ENCODE results near the gene PACRG. TPM values are rescaled to one million over a fixed set of nuclear protein-coding genes. Genes with fewer than 3 reads are reported as not detected.

The PACRG gene
- total and polyA plus RNA-seq, 2 of the 8 experiments (the other 6 are each of a cell fraction or from before 2014, with no cell fraction given), result 0.44 to 0.54 TPM

DNA sequence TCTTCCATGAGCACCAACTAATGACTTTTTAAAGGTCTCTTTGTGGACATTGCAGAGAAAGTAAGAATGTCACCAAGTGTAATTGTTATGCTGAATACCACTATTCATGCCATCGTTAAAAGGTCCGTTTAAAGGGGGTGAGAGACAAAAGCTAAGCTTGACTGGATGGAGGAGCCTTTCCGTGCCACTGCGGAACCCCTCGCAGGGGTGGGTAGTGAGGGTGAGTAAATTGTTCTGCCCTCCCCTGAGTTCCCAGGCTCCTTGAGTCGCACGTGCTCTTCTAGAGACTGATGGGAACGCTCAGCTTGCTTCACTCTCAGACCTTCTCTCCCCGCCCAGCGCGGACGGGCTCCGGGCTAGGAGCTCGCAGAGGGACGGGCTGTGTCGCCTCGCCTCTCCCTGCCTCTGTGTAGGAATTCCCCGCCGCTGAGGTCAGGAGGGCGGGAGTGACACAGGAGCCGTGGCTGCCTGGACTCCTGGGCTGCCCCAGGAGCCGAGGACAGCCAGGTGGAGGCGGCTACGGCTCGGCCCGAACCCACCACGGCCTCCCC, 371.9 kb downstream of the PACRG start (continued):
- TF ChIP-seq SAP30 (IDR thresholded peaks at IDR 0.05; ENCODE audit: insufficient read depth, insufficient replicate concordance, low read length) (no peak), NANOG (IDR thresholded peaks at IDR 0.05; ENCODE audit: insufficient read depth, low read depth, low read length, poor library complexity, severe bottlenecking) (peak; percentile 88), SP4 (IDR thresholded peaks at IDR 0.05; ENCODE audit: low read length) (no peak), CBX5 (IDR thresholded peaks at IDR 0.05; ENCODE audit: low read depth, low read length) (no peak), BCL11A (IDR thresholded peaks at IDR 0.05; ENCODE audit: low read depth in 2 of 2, low read length in 2 of 2) (no peak), EP300 (IDR thresholded peaks at IDR 0.05; ENCODE audit: borderline replicate concordance in 1 of 2, low read depth in 2 of 2, low read length in 2 of 2) (peak in 1 of 2 experiments; percentile 68; a peak in 1 of 3 replicates), SIRT6 (IDR thresholded peaks at IDR 0.05; ENCODE audit: low read length) (no peak), SIN3A (conservative IDR thresholded peaks at IDR 0.05 in 1 of 2, IDR thresholded peaks at IDR 0.05 in 1 of 2; ENCODE audit: low read depth in 1 of 2, low read length in 2 of 2) (no peak), CHD2 (IDR thresholded peaks at IDR 0.05; ENCODE audit: low read length) (no peak), YY1 (IDR thresholded peaks at IDR 0.05; ENCODE audit: low read depth, low read length) (0 out of 2 replicates have a peak, but pooled peaks have one; percentile 28), ASH2L (IDR thresholded peaks at IDR 0.05; ENCODE audit: low read length) (no peak), SRF (IDR thresholded peaks at IDR 0.05; ENCODE audit: low read depth, low read length) (no peak), GTF2F1 (IDR thresholded peaks at IDR 0.05; ENCODE audit: borderline replicate concordance, low read depth, low read length) (no peak), CREB1 (IDR thresholded peaks at IDR 0.05) (0 out of 2 replicates have a peak, but pooled peaks have one; percentile 4), RFX5 (IDR thresholded peaks at IDR 0.05; ENCODE audit: borderline replicate concordance, low read depth, low read length) (no peak), CHD1 (IDR thresholded peaks at IDR 0.05; ENCODE audit: low read depth, low read length) (no peak), RNF2 (IDR thresholded peaks at IDR 0.05; ENCODE audit: borderline replicate concordance, low read depth, low read length, missing control alignments, poor library complexity, severe bottlenecking) (no peak), RXRA (IDR thresholded peaks at IDR 0.05; ENCODE audit: insufficient read depth, low read depth, low read length) (no peak), POU5F1 (IDR thresholded peaks at IDR 0.05; ENCODE audit: low read depth, low read length) (peak; percentile 89), HDAC2 (IDR thresholded peaks at IDR 0.05; ENCODE audit: borderline replicate concordance in 1 of 2, low read depth in 2 of 2, low read length in 2 of 2) (peak; percentile 63 to 68; a peak in 1 of 4 replicates)
- TF ChIP-seq, protein P1, sequence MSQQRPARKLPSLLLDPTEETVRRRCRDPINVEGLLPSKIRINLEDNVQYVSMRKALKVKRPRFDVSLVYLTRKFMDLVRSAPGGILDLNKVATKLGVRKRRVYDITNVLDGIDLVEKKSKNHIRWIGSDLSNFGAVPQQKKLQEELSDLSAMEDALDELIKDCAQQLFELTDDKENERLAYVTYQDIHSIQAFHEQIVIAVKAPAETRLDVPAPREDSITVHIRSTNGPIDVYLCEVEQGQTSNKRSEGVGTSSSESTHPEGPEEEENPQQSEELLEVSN (IDR thresholded peaks at IDR 0.05), result peak; percentile 92
- TF ChIP-seq, protein P2, sequence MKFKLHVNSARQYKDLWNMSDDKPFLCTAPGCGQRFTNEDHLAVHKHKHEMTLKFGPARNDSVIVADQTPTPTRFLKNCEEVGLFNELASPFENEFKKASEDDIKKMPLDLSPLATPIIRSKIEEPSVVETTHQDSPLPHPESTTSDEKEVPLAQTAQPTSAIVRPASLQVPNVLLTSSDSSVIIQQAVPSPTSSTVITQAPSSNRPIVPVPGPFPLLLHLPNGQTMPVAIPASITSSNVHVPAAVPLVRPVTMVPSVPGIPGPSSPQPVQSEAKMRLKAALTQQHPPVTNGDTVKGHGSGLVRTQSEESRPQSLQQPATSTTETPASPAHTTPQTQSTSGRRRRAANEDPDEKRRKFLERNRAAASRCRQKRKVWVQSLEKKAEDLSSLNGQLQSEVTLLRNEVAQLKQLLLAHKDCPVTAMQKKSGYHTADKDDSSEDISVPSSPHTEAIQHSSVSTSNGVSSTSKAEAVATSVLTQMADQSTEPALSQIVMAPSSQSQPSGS (IDR thresholded peaks at IDR 0.05; ENCODE audit: low read length), result no peak
